K562 (cell line): ENCODE data around the gene CEP350. TPM values are rescaled to one million over a fixed set of nuclear protein-coding genes. Genes with fewer than 3 reads are reported as not detected.

Experiments
- ARID1B ChIP-seq: fragments of 450-650 bp; IDR thresholded peaks from 2 replicates; pipeline ENCODE4 v1.6.1; 2016; ENCODE audit warnings: antibody characterized with exemption, mild to moderate bottlenecking, inconsistent platforms
- ATF7 ChIP-seq: fragments of 450-650 bp; IDR thresholded peaks from 2 replicates; pipeline ENCODE4 v1.7.1; 2014; ENCODE audit warnings: mild to moderate bottlenecking, moderate library complexity
- CEBPB ChIP-seq: fragments of 450-650 bp; IDR thresholded peaks from 2 replicates; pipeline ENCODE4 v1.6.1; 2016; ENCODE audit warnings: missing genetic modification characterization, missing compliant biosample characterization
- DDX20 ChIP-seq: fragments of 450-650 bp; IDR thresholded peaks from 2 replicates; pipeline ENCODE4 v1.6.1; 2016; ENCODE audit warnings: missing genetic modification characterization, low read depth, mild to moderate bottlenecking, missing compliant biosample characterization, moderate library complexity
- EP400 ChIP-seq: fragments of 450-650 bp; IDR thresholded peaks from 2 replicates; pipeline ENCODE4 v1.6.1; 2017; ENCODE audit warnings: antibody characterized with exemption, mild to moderate bottlenecking, moderate library complexity
- FOSL1 ChIP-seq: fragments of 200-800 bp; sonication (Bioruptor generic); conservative IDR thresholded peaks from 2 replicates; pipeline ENCODE4 v1.6.1; 2016; ENCODE audit warnings: missing genetic modification characterization, missing compliant biosample characterization
- GABPA ChIP-seq: fragments of 200-800 bp; sonication (Bioruptor generic); conservative IDR thresholded peaks from 2 replicates; pipeline ENCODE4 v1.6.1; 2016; ENCODE audit warnings: low read depth, missing genetic modification characterization, missing compliant biosample characterization
- HNRNPLL ChIP-seq: fragments of 200-400 bp; formaldehyde crosslinking; IDR thresholded peaks from 2 replicates; pipeline ENCODE4 v1.6.1; 2017; ENCODE audit warnings: low read length, low read depth, mild to moderate bottlenecking; ENCODE audit not compliant: poor library complexity, severe bottlenecking
- MCM5 ChIP-seq: fragments of 450-650 bp; IDR thresholded peaks from 2 replicates; pipeline ENCODE4 v1.6.1; 2016; ENCODE audit warnings: low read depth
- NFXL1 ChIP-seq: fragments of 450-650 bp; formaldehyde crosslinking; IDR thresholded peaks from 2 replicates; pipeline ENCODE4 v1.4.0; 2021; ENCODE audit warnings: mild to moderate bottlenecking
- PHF20 ChIP-seq: fragments of 450-650 bp; IDR thresholded peaks from 2 replicates; pipeline ENCODE4 v1.6.1; 2018; ENCODE audit not compliant: partially characterized antibody
- RAD21 ChIP-seq, 2 experiments: fragments of 250-450 bp in 1 of 2; fragments of 450-650 bp in 1 of 2; sonication (Bioruptor Pico) in 1 of 2; formaldehyde crosslinking in 1 of 2; IDR thresholded peaks in 1 of 2; conservative IDR thresholded peaks in 1 of 2; 2 replicates each; pipeline versions ENCODE4 v1.4.0 to v1.8.0; 2020 to 2022; ENCODE audit warnings: mild to moderate bottlenecking in 2 of 2, moderate library complexity in 1 of 2
- RBM15 ChIP-seq: fragments of 200-400 bp; formaldehyde crosslinking; IDR thresholded peaks from 2 replicates; pipeline ENCODE4 v1.6.1; 2018; ENCODE audit warnings: mild to moderate bottlenecking, low read length, moderate library complexity; ENCODE audit not compliant: insufficient read depth
- SOX6 ChIP-seq: fragments of 450-650 bp; IDR thresholded peaks from 2 replicates; pipeline ENCODE4 v1.6.1; 2014; ENCODE audit warnings: mild to moderate bottlenecking
- SP1 ChIP-seq: sonication (generic); formaldehyde crosslinking; IDR thresholded peaks from 2 replicates; pipeline ENCODE4 v1.8.1; 2022; ENCODE audit warnings: mild to moderate bottlenecking, missing genetic modification reagents
- ZNF175 ChIP-seq: fragments of 200-800 bp; sonication (Bioruptor generic); IDR thresholded peaks from 2 replicates; pipeline ENCODE4 v1.6.1; 2016; ENCODE audit warnings: low read depth, mild to moderate bottlenecking, missing genetic modification characterization, missing compliant biosample characterization
- ZNF589 ChIP-seq: fragments of 200-800 bp; sonication (Bioruptor generic); IDR thresholded peaks from 2 replicates; pipeline ENCODE4 v1.6.1; 2016; ENCODE audit warnings: low read depth, missing genetic modification characterization, missing compliant biosample characterization
- ZSCAN32 ChIP-seq: fragments of 450-650 bp; formaldehyde crosslinking; IDR thresholded peaks from 2 replicates; pipeline ENCODE4 v1.4.0; 2020; ENCODE audit warnings: mild to moderate bottlenecking, moderate library complexity
- polyA plus RNA-seq, 8 experiments: library from polyadenylated mRNA; depleted of rRNA in 4 of 8; stranded (reverse) in 5 of 8; unstranded in 3 of 8; fragments of >200 nt; fragmentation: Nextera tagmentation in 2 of 8; fragmentation: Illumina TruSeq in 1 of 8; extraction: Ambion mirVana in 2 of 8; extraction: Trizol in 1 of 8; gene quantifications; 2 replicates each; pipeline versions ENCODE4 v1.2.1 to v1.2.3, GENCODE V29; 2011 to 2014; ENCODE audit warnings: inconsistent platforms in 1 of 8, missing spikeins in 1 of 8
- total RNA-seq, 7 experiments: library from RNA; depleted of rRNA in 6 of 7; stranded (reverse); fragments of >200 nt in 6 of 7; fragmentation: Illumina TruSeq in 2 of 7; extraction: Trizol in 2 of 7; gene quantifications; 2 replicates each; pipeline versions ENCODE4 v1.2.1 to v1.2.3, GENCODE V29; 2011 to 2021; ENCODE audit warnings: low replicate concordance in 1 of 7
- TF ChIP-seq, protein P1 (sequence below): fragments of 450-650 bp; IDR thresholded peaks from 2 replicates; pipeline ENCODE4 v1.7.1; 2018; ENCODE audit warnings: mild to moderate bottlenecking, low read depth; ENCODE audit not compliant: partially characterized antibody
- TF ChIP-seq, protein P2 (sequence below), 2 experiments: fragments of 450-650 bp; IDR thresholded peaks; 2 replicates each; pipeline ENCODE4 v1.6.1; 2018; ENCODE audit warnings: mild to moderate bottlenecking in 2 of 2, low read depth in 1 of 2; ENCODE audit not compliant: partially characterized antibody in 2 of 2

CEP350 gene
- total and polyA plus RNA-seq, 9 of the 15 experiments (the other 6 are each of a cell fraction or from before 2014, with no cell fraction given), result 8.3 to 64.3 (median 28.0) TPM

DNA sequence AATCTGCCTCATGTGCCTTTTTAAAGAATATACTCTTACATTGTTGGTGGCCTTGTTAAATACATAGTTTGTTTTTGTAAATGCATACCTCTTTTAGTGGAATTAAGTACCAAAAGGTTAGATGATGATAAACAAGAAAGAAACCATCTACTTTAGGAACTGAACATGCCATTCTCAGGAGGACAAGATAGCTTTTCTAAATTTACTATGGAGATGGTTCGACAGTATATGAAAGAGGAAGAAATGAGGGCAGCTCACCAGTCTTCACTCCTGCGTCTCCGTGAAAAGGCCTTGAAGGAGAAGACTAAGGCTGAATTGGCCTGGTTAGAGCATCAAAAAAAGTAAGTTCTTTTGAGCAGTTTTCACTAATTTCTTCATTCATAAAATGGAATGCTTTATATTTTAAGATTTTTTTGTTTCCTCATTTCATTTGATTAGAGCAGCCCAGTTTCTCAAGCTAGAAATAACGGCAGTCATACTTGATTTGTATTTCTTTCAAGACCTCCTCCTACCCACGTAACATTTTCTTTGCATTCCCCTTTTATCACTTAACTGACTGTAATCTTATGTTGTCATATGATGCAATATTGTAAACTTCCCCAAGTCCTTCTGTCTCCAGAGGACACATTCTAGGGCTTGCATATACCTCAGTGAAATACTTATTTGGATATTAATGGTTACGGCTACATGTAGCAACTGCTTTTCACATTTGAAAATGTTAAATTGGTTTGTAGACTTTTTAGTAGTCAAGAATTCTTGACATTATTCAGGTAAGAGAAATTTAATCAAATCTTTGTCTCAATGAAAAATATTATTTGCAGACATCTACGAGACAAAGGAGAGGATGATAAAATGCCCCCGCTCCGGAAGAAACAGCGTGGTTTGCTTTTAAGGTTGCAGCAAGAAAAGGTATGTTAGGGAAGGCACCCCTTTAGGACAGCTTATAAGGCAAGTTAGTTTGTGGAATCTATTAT is 99.3 kb downstream of the CEP350 start (continued):
- peak; percentile 24; the same call in 1 of the 2 replicates for TF ChIP-seq ZNF175 (CRISPR knock-in tag)
- no peak for TF ChIP-seq MCM5
- TF ChIP-seq RBM15, result no peak
- TF ChIP-seq ATF7, result peak; percentile 92
- TF ChIP-seq NFXL1 (CRISPR knock-in tag), result no peak
- no peak for TF ChIP-seq PHF20
- no peak for TF ChIP-seq HNRNPLL
- TF ChIP-seq, protein P1, sequence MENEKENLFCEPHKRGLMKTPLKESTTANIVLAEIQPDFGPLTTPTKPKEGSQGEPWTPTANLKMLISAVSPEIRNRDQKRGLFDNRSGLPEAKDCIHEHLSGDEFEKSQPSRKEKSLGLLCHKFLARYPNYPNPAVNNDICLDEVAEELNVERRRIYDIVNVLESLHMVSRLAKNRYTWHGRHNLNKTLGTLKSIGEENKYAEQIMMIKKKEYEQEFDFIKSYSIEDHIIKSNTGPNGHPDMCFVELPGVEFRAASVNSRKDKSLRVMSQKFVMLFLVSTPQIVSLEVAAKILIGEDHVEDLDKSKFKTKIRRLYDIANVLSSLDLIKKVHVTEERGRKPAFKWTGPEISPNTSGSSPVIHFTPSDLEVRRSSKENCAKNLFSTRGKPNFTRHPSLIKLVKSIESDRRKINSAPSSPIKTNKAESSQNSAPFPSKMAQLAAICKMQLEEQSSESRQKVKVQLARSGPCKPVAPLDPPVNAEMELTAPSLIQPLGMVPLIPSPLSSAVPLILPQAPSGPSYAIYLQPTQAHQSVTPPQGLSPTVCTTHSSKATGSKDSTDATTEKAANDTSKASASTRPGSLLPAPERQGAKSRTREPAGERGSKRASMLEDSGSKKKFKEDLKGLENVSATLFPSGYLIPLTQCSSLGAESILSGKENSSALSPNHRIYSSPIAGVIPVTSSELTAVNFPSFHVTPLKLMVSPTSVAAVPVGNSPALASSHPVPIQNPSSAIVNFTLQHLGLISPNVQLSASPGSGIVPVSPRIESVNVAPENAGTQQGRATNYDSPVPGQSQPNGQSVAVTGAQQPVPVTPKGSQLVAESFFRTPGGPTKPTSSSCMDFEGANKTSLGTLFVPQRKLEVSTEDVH, result peak; percentile 59
- peak; percentile 91 for TF ChIP-seq ZSCAN32 (CRISPR knock-in tag)
- peak; percentile 58; the same call in 1 of the 2 replicates for TF ChIP-seq SOX6
- no peak for TF ChIP-seq SP1 (CRISPR knock-in tag)
- peak; percentile 42; the same call in 1 of the 2 replicates for TF ChIP-seq GABPA (tag)
- TF ChIP-seq CEBPB (tag), result peak; percentile 98
- peak; percentile 66; the same call in 1 of the 2 replicates for TF ChIP-seq ARID1B
- 0 out of 2 replicates have a peak, but pooled peaks have one; percentile 76 for TF ChIP-seq ZNF589 (CRISPR knock-in tag)
- TF ChIP-seq, protein P2, sequence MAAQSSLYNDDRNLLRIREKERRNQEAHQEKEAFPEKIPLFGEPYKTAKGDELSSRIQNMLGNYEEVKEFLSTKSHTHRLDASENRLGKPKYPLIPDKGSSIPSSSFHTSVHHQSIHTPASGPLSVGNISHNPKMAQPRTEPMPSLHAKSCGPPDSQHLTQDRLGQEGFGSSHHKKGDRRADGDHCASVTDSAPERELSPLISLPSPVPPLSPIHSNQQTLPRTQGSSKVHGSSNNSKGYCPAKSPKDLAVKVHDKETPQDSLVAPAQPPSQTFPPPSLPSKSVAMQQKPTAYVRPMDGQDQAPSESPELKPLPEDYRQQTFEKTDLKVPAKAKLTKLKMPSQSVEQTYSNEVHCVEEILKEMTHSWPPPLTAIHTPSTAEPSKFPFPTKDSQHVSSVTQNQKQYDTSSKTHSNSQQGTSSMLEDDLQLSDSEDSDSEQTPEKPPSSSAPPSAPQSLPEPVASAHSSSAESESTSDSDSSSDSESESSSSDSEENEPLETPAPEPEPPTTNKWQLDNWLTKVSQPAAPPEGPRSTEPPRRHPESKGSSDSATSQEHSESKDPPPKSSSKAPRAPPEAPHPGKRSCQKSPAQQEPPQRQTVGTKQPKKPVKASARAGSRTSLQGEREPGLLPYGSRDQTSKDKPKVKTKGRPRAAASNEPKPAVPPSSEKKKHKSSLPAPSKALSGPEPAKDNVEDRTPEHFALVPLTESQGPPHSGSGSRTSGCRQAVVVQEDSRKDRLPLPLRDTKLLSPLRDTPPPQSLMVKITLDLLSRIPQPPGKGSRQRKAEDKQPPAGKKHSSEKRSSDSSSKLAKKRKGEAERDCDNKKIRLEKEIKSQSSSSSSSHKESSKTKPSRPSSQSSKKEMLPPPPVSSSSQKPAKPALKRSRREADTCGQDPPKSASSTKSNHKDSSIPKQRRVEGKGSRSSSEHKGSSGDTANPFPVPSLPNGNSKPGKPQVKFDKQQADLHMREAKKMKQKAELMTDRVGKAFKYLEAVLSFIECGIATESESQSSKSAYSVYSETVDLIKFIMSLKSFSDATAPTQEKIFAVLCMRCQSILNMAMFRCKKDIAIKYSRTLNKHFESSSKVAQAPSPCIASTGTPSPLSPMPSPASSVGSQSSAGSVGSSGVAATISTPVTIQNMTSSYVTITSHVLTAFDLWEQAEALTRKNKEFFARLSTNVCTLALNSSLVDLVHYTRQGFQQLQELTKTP (IDR thresholded peaks at IDR 0.05; ENCODE audit: low read depth in 1 of 2, partially characterized antibody in 2 of 2), result peak in 1 of 2 experiments; percentile 90
- TF ChIP-seq DDX20 (tag), result 0 out of 2 replicates have a peak, but pooled peaks have one; percentile 11
- peak; percentile 64 for TF ChIP-seq EP400
- TF ChIP-seq RAD21 (CRISPR knock-in tag; conservative IDR thresholded peaks at IDR 0.05 in 1 of 2, IDR thresholded peaks at IDR 0.05 in 1 of 2), result peak in 1 of 2 experiments; percentile 16; a peak in 1 of 4 replicates
- TF ChIP-seq FOSL1 (tag), result peak; percentile 37
